OCI-LY3 (cell line): ENCODE data around the gene NUMBL.

Experiments
- H2AFZ ChIP-seq: fragments of 200-600, 300-600 bp; shearing (Covaris generic); 2 replicates; pipeline ENCODE4 v1.6.0; 2014; ENCODE audit warnings: antibody characterized with exemption, low read depth, low read length
- H3K27ac ChIP-seq: fragments of 200-600, 300-600 bp; sonication (generic); 2 replicates; pipeline ENCODE4 v1.5.1; 2014; ENCODE audit warnings: mild to moderate bottlenecking, low read length, moderate library complexity, mixed read lengths
- H3K27me3 ChIP-seq: fragments of 200-600, 300-600 bp; sonication (generic); 2 replicates; pipeline ENCODE4 v1.6.1; 2014; ENCODE audit warnings: low read depth, low read length, mixed read lengths
- H3K36me3 ChIP-seq: fragments of 200-600, 300-600 bp; sonication (generic); replicated peaks from 2 replicates; pipeline ENCODE3; 2014; ENCODE audit warnings: low read depth, low read length, mixed read lengths
- H3K4me1 ChIP-seq: fragments of 300-600, 200-600 bp; sonication (generic); 2 replicates; pipeline ENCODE4 v1.6.1; 2014; ENCODE audit warnings: low read length, mixed read lengths
- H3K4me2 ChIP-seq: fragments of 200-600, 300-600 bp; sonication (generic); 2 replicates; pipeline ENCODE4 v1.6.1; 2014; ENCODE audit warnings: low read length, mixed read lengths
- H3K4me3 ChIP-seq: fragments of 300-600, 200-600 bp; sonication (generic); 2 replicates; pipeline ENCODE4 v1.5.1; 2014; ENCODE audit warnings: antibody characterized with exemption, mild to moderate bottlenecking, low read length, moderate library complexity
- H3K79me2 ChIP-seq: fragments of 300-600, 200-600 bp; shearing (Covaris generic); 2 replicates; pipeline ENCODE4 v1.6.1; 2014; ENCODE audit warnings: mild to moderate bottlenecking, low read length, mixed read lengths
- H3K9ac ChIP-seq: fragments of 300-600, 200-600 bp; shearing (Covaris generic); 2 replicates; pipeline ENCODE4 v1.6.0; 2014; ENCODE audit warnings: mild to moderate bottlenecking, low read length, moderate library complexity
- H3K9me3 ChIP-seq: fragments of 200-600, 300-600 bp; shearing (Covaris generic); 2 replicates; pipeline ENCODE4 v1.6.1; 2014; ENCODE audit warnings: low read length, mixed read lengths; ENCODE audit not compliant: insufficient read depth
- H4K20me1 ChIP-seq: fragments of 200-600, 300-600 bp; sonication (generic); 2 replicates; pipeline ENCODE4 v1.6.1; 2016; ENCODE audit warnings: low read length, mixed read lengths; ENCODE audit not compliant: insufficient read depth
- EZH2phosphoT487 ChIP-seq: fragments of 200-600 bp; shearing (Covaris generic); IDR thresholded peaks from 2 replicates; pipeline ENCODE4 v1.6.1; 2018; ENCODE audit warnings: antibody characterized with exemption, mixed run types, low read depth
- TF ChIP-seq, protein P1 (sequence below): fragments of 200-600, 300-600 bp; sonication (generic); IDR thresholded peaks from 2 replicates; pipeline ENCODE4 v1.5.1; 2014; ENCODE audit warnings: antibody characterized with exemption, low read length, low read depth

Gene NUMBL

DNA sequence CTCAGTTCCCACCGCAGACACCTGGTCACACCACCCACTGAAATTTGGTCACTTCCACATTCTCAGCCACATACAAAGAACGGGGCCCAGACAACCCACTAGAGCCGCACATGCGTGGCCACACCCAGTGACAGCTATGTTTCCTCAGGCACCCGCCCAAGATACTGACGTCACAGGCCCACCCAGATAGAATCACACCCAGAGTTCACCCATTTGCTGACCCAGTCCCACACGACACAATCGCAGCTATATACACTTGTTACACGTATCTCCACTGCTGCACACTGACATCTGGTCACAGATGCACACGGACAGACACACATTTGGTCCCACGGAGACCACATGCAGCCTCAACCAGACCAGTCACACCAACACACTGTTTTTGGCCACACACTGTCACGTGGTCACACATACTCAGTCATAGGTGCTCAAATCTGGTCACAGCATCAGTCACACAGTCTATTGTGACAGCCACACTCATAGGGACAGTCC is 2.9 kb downstream of the NUMBL start:
- no peak overlapping the region for H3K9ac ChIP-seq
- H3K4me1 ChIP-seq, result peaks cover 15% of the 10 kb centered on the region
- H3K4me2 ChIP-seq, result no peak overlapping the region
- no peaks in the 10 kb centered on the region for H4K20me1 ChIP-seq
- H2AFZ ChIP-seq, result no peak overlapping the region
- H3K79me2 ChIP-seq, result no peaks in the 10 kb centered on the region
- H3K36me3 ChIP-seq, result peaks cover 6% of the 10 kb centered on the region
- no peaks in the 10 kb centered on the region for H3K9me3 ChIP-seq
- no peak for TF ChIP-seq EZH2phosphoT487
- TF ChIP-seq, protein P1, sequence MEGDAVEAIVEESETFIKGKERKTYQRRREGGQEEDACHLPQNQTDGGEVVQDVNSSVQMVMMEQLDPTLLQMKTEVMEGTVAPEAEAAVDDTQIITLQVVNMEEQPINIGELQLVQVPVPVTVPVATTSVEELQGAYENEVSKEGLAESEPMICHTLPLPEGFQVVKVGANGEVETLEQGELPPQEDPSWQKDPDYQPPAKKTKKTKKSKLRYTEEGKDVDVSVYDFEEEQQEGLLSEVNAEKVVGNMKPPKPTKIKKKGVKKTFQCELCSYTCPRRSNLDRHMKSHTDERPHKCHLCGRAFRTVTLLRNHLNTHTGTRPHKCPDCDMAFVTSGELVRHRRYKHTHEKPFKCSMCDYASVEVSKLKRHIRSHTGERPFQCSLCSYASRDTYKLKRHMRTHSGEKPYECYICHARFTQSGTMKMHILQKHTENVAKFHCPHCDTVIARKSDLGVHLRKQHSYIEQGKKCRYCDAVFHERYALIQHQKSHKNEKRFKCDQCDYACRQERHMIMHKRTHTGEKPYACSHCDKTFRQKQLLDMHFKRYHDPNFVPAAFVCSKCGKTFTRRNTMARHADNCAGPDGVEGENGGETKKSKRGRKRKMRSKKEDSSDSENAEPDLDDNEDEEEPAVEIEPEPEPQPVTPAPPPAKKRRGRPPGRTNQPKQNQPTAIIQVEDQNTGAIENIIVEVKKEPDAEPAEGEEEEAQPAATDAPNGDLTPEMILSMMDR, result no peak
- no peaks in the 10 kb centered on the region for H3K27me3 ChIP-seq
- H3K27ac ChIP-seq, result no peak overlapping the region
- H3K4me3 ChIP-seq, result no peak overlapping the region

DNA sequence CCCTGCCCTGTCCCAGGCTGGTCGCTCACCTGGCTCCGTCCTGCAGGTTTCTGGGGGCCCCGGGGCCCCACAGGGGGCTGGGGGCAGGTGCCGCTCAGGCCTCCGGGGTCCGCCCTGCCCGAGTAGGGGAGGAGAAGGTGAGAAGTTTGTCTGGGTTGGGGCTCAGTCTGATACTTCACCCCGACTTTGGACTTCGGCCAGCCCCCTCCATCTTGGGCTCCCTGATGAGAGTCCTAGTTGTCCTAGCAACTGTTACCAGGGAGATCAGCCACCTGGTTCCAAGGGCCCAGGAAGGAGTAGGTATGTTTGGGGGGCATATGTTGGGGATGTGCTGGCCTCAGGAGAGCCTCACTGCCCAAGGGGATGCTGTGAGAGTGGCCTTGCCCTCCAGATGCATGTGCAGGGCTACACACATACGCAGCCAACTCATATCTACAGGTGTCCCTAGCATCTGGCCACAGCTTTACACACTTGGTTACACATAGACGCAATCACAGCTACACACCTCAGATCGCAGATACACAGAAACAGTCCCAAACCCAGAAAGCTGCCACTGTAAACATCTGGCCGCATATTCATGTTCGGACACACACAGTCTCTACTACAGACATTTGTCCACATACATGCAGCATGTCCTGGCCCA is 3.4 kb downstream of the NUMBL start:
- no peak overlapping the region for H2AFZ ChIP-seq
- H3K4me2 ChIP-seq, result no peak overlapping the region
- no peaks in the 10 kb centered on the region for H4K20me1 ChIP-seq
- TF ChIP-seq EZH2phosphoT487, result no peak
- TF ChIP-seq, protein P1, result no peak
- H3K36me3 ChIP-seq, result peaks cover 8% of the 10 kb centered on the region
- H3K79me2 ChIP-seq, result no peaks in the 10 kb centered on the region
- no peak overlapping the region for H3K4me3 ChIP-seq
- no peaks in the 10 kb centered on the region for H3K27me3 ChIP-seq
- H3K9ac ChIP-seq, result no peak overlapping the region
- no peak overlapping the region for H3K27ac ChIP-seq
- H3K9me3 ChIP-seq, result no peaks in the 10 kb centered on the region
- H3K4me1 ChIP-seq, result peaks cover 15% of the 10 kb centered on the region

DNA sequence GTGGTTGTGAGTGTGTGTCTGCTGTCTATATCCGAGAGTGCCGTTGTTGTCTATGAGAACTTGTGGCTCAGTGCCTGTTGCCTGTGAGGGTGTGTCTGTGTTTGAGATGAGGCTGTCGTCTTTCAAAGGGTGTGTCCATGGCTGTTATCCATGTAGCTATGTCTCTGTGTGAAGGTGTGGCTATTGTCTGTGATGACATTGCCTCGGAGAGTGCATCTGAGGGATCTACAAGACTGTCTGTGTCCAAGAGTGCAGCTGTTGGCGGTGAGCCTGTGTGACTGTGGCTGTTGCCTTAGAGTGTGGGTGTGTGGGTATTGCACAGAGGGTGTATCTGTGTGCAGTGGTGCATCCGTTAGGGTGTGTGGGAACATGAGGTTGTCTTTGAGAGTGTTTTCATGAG is 4.9 kb downstream of the NUMBL start:
- Histone ChIP-seq H3K4me1 (peaks cover 5% of the 10 kb centered on the region; the same call in 1 of the 2 replicates), H3K79me2 (no peaks in the 10 kb centered on the region), H2AFZ (no peak overlapping the region), H3K4me3 (no peak overlapping the region), H3K36me3 (peaks cover 8% of the 10 kb centered on the region), H3K27ac (no peak overlapping the region), H3K9me3 (no peaks in the 10 kb centered on the region), H3K27me3 (no peaks in the 10 kb centered on the region), H4K20me1 (no peaks in the 10 kb centered on the region), H3K4me2 (no peak overlapping the region), H3K9ac (no peak overlapping the region)
- TF ChIP-seq, protein P1, result no peak

DNA sequence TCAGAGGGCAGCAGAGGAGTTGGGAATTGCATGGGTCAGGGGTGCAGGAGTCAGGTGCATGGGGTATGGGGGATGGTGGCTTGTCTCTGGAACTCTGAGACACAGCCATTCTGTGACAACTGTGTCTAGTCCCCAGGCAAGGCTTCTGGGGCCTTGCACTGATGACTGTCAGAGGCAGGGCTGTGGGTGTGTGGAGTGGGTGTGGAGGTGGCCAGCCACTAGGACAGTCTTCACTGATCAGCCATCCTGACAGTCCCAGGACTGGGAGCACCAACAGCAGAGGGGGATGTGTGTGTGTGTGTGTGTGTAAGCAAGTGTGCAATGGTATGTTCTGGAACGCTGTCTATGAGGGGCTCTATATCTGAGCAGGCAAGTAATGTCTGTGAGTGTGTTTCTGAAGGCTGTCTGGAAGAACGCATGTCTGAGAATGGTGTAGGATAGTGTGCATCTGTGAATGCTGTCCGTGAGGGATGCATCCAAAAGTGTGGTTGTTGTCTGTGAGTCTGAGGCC is 5.4 kb downstream of the NUMBL start:
- H3K36me3 ChIP-seq, result peaks cover 8% of the 10 kb centered on the region
- no peak overlapping the region for H3K9ac ChIP-seq
- TF ChIP-seq EZH2phosphoT487, result no peak
- TF ChIP-seq, protein P1, result no peak
- peaks cover 4% of the 10 kb centered on the region; the same call in 1 of the 2 replicates for H3K4me1 ChIP-seq
- H3K9me3 ChIP-seq, result no peaks in the 10 kb centered on the region
- no peaks in the 10 kb centered on the region for H3K27me3 ChIP-seq
- H2AFZ ChIP-seq, result no peak overlapping the region
- H3K27ac ChIP-seq, result no peak overlapping the region
- no peak overlapping the region for H3K4me3 ChIP-seq
- no peaks in the 10 kb centered on the region for H4K20me1 ChIP-seq
- no peak overlapping the region for H3K4me2 ChIP-seq
- H3K79me2 ChIP-seq, result no peaks in the 10 kb centered on the region
